HFFc6 (cell line): Measurements from ENCODE around the gene DNASE1L2. TPM values are rescaled to one million over a fixed set of nuclear protein-coding genes. Genes with fewer than 3 reads are reported as not detected.

Experiments
- DNase-seq: peaks from one replicate; pipeline ENCODE4 v3.0.0-alpha.2; 2018
- H3K27ac Mint-ChIP-seq: 2 replicates; pipeline ENCODE4 v1.8.0; 2020; ENCODE audit warnings: mild to moderate bottlenecking, mixed read lengths
- H3K27me3 Mint-ChIP-seq: 2 replicates; pipeline ENCODE4 v1.8.0; 2021; ENCODE audit warnings: mild to moderate bottlenecking, moderate library complexity, mixed read lengths; ENCODE audit not compliant: insufficient read depth
- H3K36me3 Mint-ChIP-seq: 2 replicates; pipeline ENCODE4 v1.8.0; 2021; ENCODE audit warnings: low read depth, mixed read lengths
- H3K4me1 Mint-ChIP-seq: 2 replicates; pipeline ENCODE4 v1.8.0; 2020; ENCODE audit warnings: low read depth, mixed read lengths
- H3K4me3 Mint-ChIP-seq: 2 replicates; pipeline ENCODE4 v1.8.0; 2020; ENCODE audit warnings: mild to moderate bottlenecking, moderate library complexity, mixed read lengths
- H3K9me3 Mint-ChIP-seq: 2 replicates; pipeline ENCODE4 v1.8.0; 2020; ENCODE audit warnings: mild to moderate bottlenecking, mixed read lengths
- CTCF ChIP-seq: fragments of 200-600 bp; sonication (generic); IDR thresholded peaks from 2 replicates; pipeline ENCODE4 v1.5.0; 2021; ENCODE audit warnings: antibody characterized with exemption, mild to moderate bottlenecking
- total RNA-seq, 6 experiments: library from RNA; stranded (reverse); fragmentation: NEBNext Ultra II Directional; extraction: Animal tissue kit (Norgen Biotek cat#: 25700); gene quantifications; 2 replicates in 1 of 6; 3 replicates in 5 of 6; pipeline ENCODE4 v1.2.3, GENCODE V29; 2021

Gene DNASE1L2
- total RNA-seq, 6 experiments from 2014 or later: 0.82 to 1.5 (median 1.1) TPM

DNA sequence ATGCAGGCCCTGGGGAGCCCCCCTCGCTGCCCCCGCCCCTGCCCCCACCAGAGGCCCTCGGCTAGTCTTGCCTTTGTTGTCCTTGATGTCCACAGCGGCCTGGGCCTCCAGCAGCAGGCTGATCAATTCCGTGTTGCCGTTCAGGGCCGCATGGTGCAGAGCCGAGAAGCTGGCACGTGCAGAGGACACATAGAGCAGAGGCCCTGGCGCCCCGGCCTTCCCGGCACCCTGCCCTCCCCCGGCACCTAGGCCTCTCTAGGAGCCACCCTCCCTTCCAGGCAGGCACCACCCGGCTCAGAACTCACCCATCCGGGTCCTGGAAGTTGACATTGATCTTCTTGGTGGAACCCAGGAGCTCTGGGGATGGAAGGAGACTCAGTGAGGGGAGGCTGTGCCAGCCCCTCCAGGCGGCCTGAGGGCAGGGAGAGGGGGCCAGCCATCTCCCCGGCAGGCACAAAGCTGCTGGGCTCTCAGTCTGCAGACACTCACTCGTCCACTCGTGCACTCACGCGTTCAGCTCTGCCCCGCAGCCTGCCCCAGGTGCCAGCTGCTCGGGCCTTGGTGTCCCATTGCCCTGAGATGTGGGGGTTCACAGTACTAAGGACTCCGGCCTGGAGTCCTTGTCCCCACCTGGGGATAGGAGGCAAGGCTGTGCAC lies 46.1 kb upstream of the DNASE1L2 start:
- no peak for DNase-seq
- Mint-ChIP-seq H3K4me3 (no peak overlapping the region), H3K4me1 (no peaks in the 10 kb centered on the region; the same call in 1 of the 2 replicates), H3K36me3 (no peaks in the 10 kb centered on the region), H3K9me3 (no peaks in the 10 kb centered on the region), H3K27me3 (peaks cover 6% of the 10 kb centered on the region; the same call in 1 of the 2 replicates), H3K27ac (no peak overlapping the region)
- no peak for TF ChIP-seq CTCF

DNA sequence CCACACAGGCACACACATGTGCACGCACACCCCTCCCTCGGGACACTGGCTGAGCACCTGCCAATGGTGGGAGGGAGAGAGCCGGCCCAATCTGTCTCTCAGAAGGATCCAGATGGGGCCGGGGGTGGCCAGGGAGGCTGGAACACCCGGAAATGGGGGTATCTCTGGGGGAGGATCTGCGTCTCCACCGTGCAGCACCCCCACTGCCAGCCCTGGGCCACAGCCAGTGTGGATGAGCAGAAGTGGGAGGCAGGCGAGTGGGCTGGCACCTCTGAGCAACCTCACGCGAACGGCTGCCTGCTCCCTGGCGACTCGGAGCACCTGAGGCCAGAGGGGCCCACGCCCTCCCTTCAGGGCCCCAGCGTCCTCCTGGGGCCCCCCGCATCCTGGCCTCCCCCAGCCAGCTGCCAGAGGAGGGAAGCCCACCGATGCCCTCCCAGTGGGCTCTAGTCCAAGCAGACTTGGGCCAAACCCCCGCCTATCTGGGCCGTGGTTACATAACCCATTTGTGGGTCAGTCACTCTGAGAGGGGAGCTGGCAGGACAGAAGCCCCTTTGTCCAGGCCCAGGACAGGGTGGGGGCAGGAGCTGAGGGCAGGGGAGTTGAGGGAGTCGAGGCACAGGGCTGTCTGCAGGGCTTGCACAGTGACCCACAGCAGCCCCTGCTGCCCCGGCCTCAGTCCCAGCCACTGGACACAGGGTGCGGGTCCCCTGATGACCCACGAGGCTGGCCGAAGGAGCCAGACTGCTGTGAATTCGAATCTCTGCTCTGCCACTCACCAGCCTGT lies 45.4 kb upstream of the DNASE1L2 start:
- Mint-ChIP-seq H3K27ac (no peak overlapping the region), H3K36me3 (no peaks in the 10 kb centered on the region), H3K4me1 (no peaks in the 10 kb centered on the region; the same call in 1 of the 2 replicates), H3K9me3 (no peaks in the 10 kb centered on the region), H3K4me3 (no peak overlapping the region), H3K27me3 (peaks cover 9% of the 10 kb centered on the region; the same call in 1 of the 2 replicates)
- DNase-seq: no peak
- no peak for TF ChIP-seq CTCF

- Mint-ChIP-seq H3K9me3 (no peaks in the 10 kb centered on the region), H3K27ac (no peak overlapping the region), H3K4me1 (no peaks in the 10 kb centered on the region; the same call in 1 of the 2 replicates), H3K27me3 (peaks cover 5% of the 10 kb centered on the region; the same call in 1 of the 2 replicates), H3K36me3 (no peaks in the 10 kb centered on the region), H3K4me3 (no peak overlapping the region)
- no peak for TF ChIP-seq CTCF
- DNase-seq: no peak
Observed at GRCh38 chr16:2191446-2191706, 44.9 kb upstream of the DNASE1L2 start.

- TF ChIP-seq CTCF: no peak
- Mint-ChIP-seq H3K4me1 (no peaks in the 10 kb centered on the region; the same call in 1 of the 2 replicates), H3K27me3 (peaks cover 14% of the 10 kb centered on the region), H3K4me3 (no peak overlapping the region), H3K27ac (no peak overlapping the region), H3K36me3 (no peaks in the 10 kb centered on the region), H3K9me3 (no peaks in the 10 kb centered on the region)
- peak; percentile 54 for DNase-seq
Observed at GRCh38 chr16:2194166-2194834, 41.9 kb upstream of the DNASE1L2 start.

- Mint-ChIP-seq H3K27ac (no peak overlapping the region), H3K4me1 (no peaks in the 10 kb centered on the region; the same call in 1 of the 2 replicates), H3K4me3 (no peak overlapping the region), H3K27me3 (peaks cover 14% of the 10 kb centered on the region), H3K36me3 (no peaks in the 10 kb centered on the region), H3K9me3 (no peaks in the 10 kb centered on the region)
- TF ChIP-seq CTCF: peak; percentile 70
- DNase-seq: peak; percentile 20
Observed at GRCh38 chr16:2194852-2195321, 41.4 kb upstream of the DNASE1L2 start.
